Large intestine (tissue), 3 donors: Measurements from ENCODE around the gene BHLHA15. TPM values are rescaled to one million over a fixed set of nuclear protein-coding genes. Genes with fewer than 3 reads are reported as not detected.

ENCODE experiments used
- DNase-seq, 2 donors: peaks; one replicate each; pipeline versions ENCODE4 v3.0.0 to v3.0.0-alpha.2; 2013
- H3K27ac ChIP-seq: one replicate; pipeline ENCODE4 v1.5.1; 2013; ENCODE audit warnings: low read length
- H3K27me3 ChIP-seq: 2 replicates; pipeline ENCODE4 v1.6.1; 2013; ENCODE audit warnings: low read length; ENCODE audit not compliant: control insufficient read depth, insufficient read depth
- H3K36me3 ChIP-seq: 2 replicates; pipeline ENCODE4 v1.6.1; 2013; ENCODE audit warnings: low read length; ENCODE audit not compliant: control insufficient read depth, insufficient read depth
- H3K4me1 ChIP-seq: one replicate; pipeline ENCODE4 v1.6.1; 2013; ENCODE audit warnings: low read length; ENCODE audit not compliant: control insufficient read depth, insufficient read depth
- H3K4me3 ChIP-seq: one replicate; pipeline ENCODE4 v1.5.1; 2013; ENCODE audit warnings: low read length
- H3K9me3 ChIP-seq: one replicate; pipeline ENCODE4 v1.6.1; 2013; ENCODE audit warnings: mild to moderate bottlenecking, low read depth, low read length, moderate library complexity; ENCODE audit not compliant: control insufficient read depth
- WGBS: methylation state at CpG from one replicate; pipeline ENCODE4 v1.1.5; 2013; ENCODE audit warnings: low lambda C conversion rate; ENCODE audit not compliant: insufficient coverage; 5-methylcytosine and 5-hydroxymethylcytosine counted together
- polyA plus RNA-seq: library from polyadenylated mRNA; unstranded; fragments of 120-200 nt; gene quantifications from one replicate; pipeline ENCODE4 v1.2.1, GENCODE V29; 2013

The BHLHA15 gene
- polyA plus RNA-seq, 1 donor: 0.60 TPM

GRCh38 chr7:98229441-98229840, 18.2 kb downstream of the BHLHA15 start:
- peaks cover 15% of the 10 kb centered on the region for H3K36me3 ChIP-seq

DNA sequence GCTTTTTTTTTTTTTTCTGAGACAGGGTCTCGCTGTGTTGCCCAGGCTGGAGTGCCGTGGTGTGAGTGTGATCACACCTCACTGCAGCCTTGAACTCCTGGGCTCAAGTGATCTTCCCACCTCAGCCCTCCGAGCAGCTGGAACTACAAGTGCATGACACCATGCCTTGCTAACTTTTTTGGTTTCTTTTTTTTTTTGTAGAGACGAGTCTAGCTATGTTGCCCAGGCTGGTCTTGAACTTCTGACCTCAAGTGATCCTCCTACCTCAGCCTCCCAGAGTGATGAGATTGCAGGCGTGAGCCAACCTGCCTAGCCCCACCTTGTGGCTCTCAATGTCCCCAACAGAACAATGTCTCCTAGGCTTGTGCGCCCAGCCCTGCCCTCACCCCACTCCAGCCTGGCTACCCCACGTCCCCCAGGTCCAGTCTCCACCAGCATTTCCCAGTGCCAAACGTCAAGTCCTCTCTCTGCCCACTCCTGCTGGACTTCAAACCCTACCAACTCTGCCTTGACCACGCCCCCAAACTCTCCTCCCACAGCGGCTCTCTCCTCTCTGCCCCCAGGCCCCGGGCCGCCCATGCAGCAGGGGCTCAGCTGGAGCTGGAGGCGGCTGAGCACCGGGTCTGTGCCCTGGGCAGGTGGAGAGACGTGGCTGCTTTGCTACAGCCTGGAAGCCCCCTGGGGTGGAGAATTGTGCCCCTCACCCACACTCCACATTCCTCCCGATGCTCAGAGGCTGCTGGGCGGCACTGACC, 18.9 kb downstream of the BHLHA15 start:
- H3K36me3 ChIP-seq: peaks cover 13% of the 10 kb centered on the region
- no peak for DNase-seq
- no peaks in the 10 kb centered on the region for H3K9me3 ChIP-seq
- no peak overlapping the region for H3K4me3 ChIP-seq
- no peaks in the 10 kb centered on the region for H3K4me1 ChIP-seq
- no peak overlapping the region for H3K27ac ChIP-seq
- H3K27me3 ChIP-seq: no peaks in the 10 kb centered on the region
- WGBS: no CpG with 5 or more reads among the region's 17 CpGs

More at GRCh38 chr7:98229441-98229840, 18.2 kb downstream of the BHLHA15 start:
- Histone ChIP-seq H3K9me3 (no peaks in the 10 kb centered on the region), H3K4me1 (no peaks in the 10 kb centered on the region), H3K27me3 (no peaks in the 10 kb centered on the region), H3K4me3 (no peak overlapping the region), H3K27ac (no peak overlapping the region)
- WGBS: no CpG with 5 or more reads among the region's 11 CpGs
- DNase-seq: no peak

DNA sequence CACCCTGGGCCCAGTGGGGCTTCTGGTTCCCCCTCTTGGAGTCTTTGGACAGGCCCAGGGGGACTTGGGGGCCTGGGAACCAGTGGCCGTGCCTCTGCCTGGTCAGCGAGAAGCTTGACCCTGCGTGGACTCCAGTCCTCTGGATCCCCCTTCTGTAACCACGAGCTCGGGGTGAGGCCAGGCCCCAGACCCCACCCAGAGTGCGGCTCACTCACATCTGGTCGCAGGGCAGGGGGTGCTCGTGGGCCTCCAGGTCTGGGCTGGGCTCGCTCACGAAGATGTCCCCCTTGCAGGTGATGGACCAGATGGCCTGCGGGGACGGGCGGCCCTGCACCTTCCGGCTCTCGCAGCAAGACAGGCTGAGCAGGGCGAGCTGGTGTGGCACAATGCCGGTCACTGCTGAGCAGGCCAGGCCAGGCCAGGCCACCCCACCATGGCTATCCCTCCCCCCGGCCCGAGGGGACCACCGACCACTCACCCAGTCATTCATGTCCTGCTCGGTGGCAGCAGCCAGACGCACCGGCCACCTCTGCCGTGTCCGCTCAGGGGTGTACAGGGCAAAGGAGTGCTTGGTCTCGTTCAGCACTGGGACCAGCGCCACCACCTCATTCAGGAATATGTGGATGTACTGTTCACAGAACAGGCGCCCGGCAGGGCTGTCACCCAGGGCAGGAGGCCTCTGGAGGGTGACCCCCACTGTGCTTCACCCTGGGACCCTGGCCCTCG, 19.7 kb downstream of the BHLHA15 start:
- H3K4me1 ChIP-seq: no peaks in the 10 kb centered on the region
- no peak for DNase-seq
- H3K27me3 ChIP-seq: no peaks in the 10 kb centered on the region
- peaks cover 14% of the 10 kb centered on the region for H3K36me3 ChIP-seq
- no peak overlapping the region for H3K4me3 ChIP-seq
- no peaks in the 10 kb centered on the region for H3K9me3 ChIP-seq
- no CpG with 5 or more reads among the region's 30 CpGs for WGBS
- no peak overlapping the region for H3K27ac ChIP-seq

GRCh38 chr7:98231493-98232262, 20.4 kb downstream of the BHLHA15 start:
- peaks cover 16% of the 10 kb centered on the region for H3K36me3 ChIP-seq
- no peaks in the 10 kb centered on the region for H3K4me1 ChIP-seq
- DNase-seq: no peak
- no peak overlapping the region for H3K4me3 ChIP-seq
- WGBS: no CpG with 5 or more reads among the region's 25 CpGs
- no peaks in the 10 kb centered on the region for H3K27me3 ChIP-seq
- H3K9me3 ChIP-seq: no peaks in the 10 kb centered on the region
- no peak overlapping the region for H3K27ac ChIP-seq

GRCh38 chr7:98232263-98232585, 21.0 kb downstream of the BHLHA15 start:
- no peaks in the 10 kb centered on the region for H3K9me3 ChIP-seq
- no peak for DNase-seq
- no CpG with 5 or more reads among the region's 8 CpGs for WGBS
- H3K4me3 ChIP-seq: no peak overlapping the region
- no peak overlapping the region for H3K27ac ChIP-seq
- peaks cover 16% of the 10 kb centered on the region for H3K36me3 ChIP-seq
- H3K4me1 ChIP-seq: no peaks in the 10 kb centered on the region
- no peaks in the 10 kb centered on the region for H3K27me3 ChIP-seq

- Histone ChIP-seq H3K4me1 (no peaks in the 10 kb centered on the region), H3K9me3 (no peaks in the 10 kb centered on the region), H3K4me3 (no peak overlapping the region), H3K27me3 (no peaks in the 10 kb centered on the region), H3K27ac (no peak overlapping the region), H3K36me3 (peaks cover 16% of the 10 kb centered on the region)
- WGBS: no CpG with 5 or more reads among the region's 16 CpGs
- no peak for DNase-seq
Observed at GRCh38 chr7:98232799-98233198, 21.6 kb downstream of the BHLHA15 start.

DNA sequence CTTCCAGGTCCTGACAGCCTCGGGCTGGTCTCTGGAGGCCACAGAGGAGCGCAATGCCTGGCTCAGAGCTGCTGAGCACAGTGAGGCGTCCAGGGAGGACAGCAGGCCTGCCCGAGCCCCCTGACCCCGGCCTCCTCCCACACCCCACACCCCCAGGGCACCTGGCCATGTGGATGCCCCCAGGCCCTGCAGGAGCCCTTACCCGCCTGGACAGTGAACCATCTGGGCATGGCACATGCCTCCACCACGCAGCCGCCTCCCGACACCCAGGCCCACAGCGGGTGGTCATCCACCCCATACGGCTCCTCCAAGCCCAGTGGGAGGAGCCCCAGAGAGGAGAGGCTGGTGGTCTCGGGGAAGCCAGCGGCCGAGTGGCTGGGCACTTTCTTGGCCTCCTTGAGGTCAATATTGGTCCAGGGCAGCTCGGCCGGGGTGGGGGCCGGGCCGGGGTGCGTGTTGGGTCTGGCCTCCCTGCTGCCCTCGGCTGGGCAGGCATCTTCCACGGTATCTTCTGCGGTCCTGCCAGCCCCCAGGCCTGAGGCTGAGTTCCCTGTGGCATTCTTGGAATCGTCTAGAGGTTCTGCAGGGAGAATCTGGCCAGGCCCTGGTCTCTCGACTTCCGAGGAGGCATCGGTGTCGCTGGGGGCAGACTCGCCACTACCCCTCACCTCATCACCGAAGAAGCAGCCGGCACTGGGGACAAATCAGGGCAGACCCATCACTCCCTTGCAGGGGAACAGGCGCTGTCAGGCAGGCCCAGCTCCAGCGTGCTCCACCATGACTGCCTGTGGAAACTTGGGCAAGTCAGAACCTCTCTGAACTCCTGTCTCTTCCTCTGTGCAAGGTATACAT, 22.2 kb downstream of the BHLHA15 start:
- WGBS: no CpG with 5 or more reads among the region's 32 CpGs
- H3K36me3 ChIP-seq: peaks cover 22% of the 10 kb centered on the region
- H3K27me3 ChIP-seq: no peaks in the 10 kb centered on the region
- no peaks in the 10 kb centered on the region for H3K4me1 ChIP-seq
- no peaks in the 10 kb centered on the region for H3K9me3 ChIP-seq
- H3K4me3 ChIP-seq: no peak overlapping the region
- no peak overlapping the region for H3K27ac ChIP-seq
- no peak for DNase-seq

GRCh38 chr7:98234429-98235147, 23.3 kb downstream of the BHLHA15 start:
- H3K36me3 ChIP-seq: peaks cover 27% of the 10 kb centered on the region
- H3K27me3 ChIP-seq: no peaks in the 10 kb centered on the region
- WGBS: no CpG with 5 or more reads among the region's 10 CpGs

DNA sequence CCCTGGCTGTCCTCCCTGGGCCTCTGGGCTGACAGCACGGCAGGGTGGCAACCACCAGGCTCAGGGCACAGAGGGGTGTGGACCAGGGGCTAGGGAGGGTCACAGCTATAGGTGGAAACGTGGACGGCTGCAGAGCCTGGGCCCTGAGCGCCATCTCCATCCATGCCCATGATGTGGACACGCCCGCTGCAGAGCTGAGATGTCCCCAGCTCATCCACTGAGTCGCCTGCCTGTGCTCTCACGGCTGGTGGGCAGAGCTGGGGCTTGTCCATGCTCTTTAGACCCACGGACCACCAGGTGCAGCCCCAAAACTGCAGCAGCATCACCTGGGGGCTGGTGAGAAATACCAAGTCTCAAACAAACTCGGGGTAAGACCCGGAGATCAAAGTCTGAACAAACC, 24.7 kb downstream of the BHLHA15 start:
- Histone ChIP-seq H3K27ac (no peak overlapping the region), H3K4me1 (no peaks in the 10 kb centered on the region), H3K27me3 (no peaks in the 10 kb centered on the region), H3K9me3 (no peaks in the 10 kb centered on the region), H3K36me3 (peaks cover 25% of the 10 kb centered on the region), H3K4me3 (no peak overlapping the region)
- no peak for DNase-seq
- no CpG with 5 or more reads among the region's 11 CpGs for WGBS

More at GRCh38 chr7:98234429-98235147, 23.3 kb downstream of the BHLHA15 start:
- no peak overlapping the region for H3K4me3 ChIP-seq
- DNase-seq: no peak
- no peaks in the 10 kb centered on the region for H3K9me3 ChIP-seq
- H3K4me1 ChIP-seq: no peaks in the 10 kb centered on the region
- no peak overlapping the region for H3K27ac ChIP-seq
